GM18907 (cell line): ENCODE measurements around the gene ATXN7L1.

Source experiments
- ATAC-seq: cut with Tn5 transposase; IDR thresholded peaks from one replicate; pipeline ENCODE4 v1.9.1; 2021; ENCODE audit warnings: mild to moderate bottlenecking, moderate library complexity; ENCODE audit not compliant: unreplicated experiment

Gene ATXN7L1

GRCh38 chr7:105653441-105654005 is 222.9 kb downstream of the ATXN7L1 start:
- ATAC-seq, result no peak

DNA sequence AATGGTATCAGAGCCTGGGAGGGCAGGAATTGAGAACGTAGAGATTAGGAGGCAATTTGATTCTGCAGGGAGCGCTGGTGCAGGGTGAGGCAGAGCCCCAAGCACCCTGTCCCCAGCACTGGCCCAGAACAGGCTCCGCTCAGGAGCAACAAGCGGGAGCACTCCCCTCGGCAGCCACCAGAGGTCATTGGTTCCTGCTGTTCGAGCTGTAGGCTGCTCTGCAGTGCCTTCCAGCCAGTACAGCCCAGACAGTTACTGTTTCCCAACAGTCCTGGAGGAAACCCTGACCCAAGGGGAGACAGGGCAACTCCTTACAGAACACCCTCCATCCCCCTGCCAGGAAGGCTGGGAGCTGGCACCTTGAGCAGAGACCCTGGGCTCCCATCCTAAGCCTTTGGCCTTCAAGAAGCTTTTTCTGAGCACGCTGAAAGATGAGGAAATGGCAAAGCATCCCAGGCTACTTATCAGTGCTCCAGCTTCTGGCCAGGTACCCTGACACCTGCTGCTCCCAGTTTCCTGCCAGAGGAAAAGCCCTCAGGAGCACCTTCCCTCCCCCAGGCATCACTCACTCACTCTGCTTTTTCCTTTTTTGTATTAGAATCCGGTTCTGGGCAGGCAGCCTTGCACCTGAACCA is 223.9 kb downstream of the ATXN7L1 start:
- ATAC-seq, result peak; percentile 81

DNA sequence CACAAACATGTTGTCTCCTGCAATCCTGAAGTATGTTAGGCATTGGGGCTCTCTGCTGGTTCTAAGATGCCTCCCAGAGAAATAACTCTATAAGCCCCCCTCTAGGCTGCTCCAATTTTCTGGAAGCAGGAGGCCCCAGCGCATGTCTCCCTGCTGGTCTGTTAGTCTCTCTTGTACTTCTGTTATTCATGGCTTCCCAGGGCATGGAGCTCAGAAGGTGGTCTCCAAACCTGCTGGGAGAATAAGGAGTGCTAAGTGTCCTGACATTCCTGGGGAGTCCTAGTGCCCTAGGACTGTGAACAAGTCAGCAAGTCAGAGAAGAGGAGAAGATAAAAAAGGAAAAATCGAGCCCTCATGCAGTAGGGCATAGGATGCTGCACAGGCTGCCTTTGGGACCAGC is 224.6 kb downstream of the ATXN7L1 start:
- no peak for ATAC-seq

DNA sequence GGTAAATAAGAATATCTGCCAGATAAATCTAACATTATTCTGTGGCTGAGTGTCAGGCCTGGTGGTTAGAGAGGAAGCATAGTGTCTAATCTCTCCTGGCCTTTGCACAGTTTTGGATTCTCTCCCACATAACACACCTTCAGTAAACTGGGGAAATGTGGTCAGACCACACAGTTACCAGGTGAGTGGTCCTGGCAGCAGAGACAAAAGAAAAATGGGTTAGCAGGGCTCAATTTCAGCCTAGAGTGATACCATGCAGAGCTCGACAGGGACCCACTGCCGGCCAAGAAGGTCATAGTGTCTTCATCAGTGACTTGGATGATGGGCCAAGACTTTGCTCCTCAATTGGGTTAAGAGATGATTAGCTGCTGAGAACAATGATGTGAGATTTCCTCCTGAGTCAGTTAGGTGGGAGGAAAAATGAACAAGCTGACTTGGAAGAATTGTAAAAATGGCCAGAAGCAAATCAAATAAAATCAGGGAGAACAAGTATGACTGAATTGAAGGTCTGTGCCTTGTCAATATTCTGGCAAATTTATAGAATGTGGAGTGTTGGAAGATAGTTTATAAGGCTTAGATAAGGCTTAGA is 225.9 kb downstream of the ATXN7L1 start:
- ATAC-seq, result no peak

DNA sequence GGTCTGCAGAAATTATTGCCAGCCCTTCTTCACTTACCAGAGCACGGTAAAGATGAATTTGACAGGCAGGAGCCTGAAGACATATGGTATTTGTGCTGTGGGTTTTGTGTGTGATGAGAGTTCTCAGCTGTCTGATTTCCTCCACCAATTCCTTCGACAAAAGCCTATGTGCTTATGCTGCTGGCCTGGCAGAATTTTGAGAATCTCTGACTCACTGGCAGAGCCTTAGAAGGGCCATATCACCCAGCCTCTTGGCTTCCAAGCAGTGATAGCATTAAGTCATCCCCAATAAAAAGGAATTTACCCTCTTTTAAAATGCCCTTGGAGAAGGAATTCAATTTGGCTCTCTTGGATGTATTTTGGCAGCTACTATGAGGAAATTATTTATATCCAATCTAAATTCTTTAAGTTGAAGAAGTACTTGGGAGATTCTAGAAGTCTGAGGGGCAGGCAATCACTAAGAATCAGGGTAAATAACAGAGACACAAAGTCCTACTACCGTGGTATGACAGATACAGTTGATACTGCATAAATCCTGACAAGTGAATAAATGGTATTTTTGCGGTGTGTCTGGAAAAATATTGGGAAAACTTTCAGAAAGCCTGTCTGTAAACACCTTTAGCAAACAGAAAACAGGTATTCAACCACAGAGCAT is 226.5 kb downstream of the ATXN7L1 start:
- ATAC-seq, result no peak

DNA sequence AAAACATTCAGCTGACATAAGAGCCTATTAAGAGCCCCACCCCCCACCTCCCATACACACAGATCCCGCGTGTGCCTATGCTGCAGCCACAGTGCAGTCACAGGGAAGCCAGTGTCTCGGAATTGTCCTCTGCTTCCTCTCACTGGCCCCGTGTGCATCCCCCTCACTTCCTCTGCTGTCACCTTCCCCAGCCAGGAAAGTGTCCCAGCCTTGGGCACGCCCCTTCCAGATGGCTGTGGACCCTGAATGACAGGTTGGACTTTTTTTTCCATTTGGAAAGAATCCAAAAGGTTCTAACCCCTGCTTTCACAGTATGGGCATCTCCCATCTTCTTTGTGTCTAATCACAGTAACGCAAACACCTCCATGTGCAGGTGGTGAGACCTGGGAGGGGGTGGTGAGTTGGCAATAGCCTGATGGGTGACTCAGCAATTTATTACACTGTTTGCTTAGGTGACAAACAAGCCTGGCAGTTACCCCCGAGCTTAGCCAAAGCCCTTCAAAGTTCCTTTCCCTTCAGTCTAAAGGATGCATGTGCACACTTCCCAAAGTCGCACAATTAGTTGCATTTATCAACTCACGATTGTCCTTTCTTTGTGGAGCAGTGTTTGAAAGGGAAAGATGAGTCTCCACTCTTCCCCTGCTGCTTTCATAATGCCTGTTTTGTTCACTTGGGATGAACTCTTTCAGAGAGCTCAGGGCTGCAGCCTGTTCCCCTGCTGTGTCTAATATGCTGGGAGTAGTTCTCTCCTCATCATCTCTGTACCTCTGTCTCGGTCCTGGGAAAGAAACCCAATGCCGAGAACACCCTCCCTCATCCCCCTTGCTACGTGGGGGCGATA is 227.6 kb downstream of the ATXN7L1 start:
- ATAC-seq, result no peak

DNA sequence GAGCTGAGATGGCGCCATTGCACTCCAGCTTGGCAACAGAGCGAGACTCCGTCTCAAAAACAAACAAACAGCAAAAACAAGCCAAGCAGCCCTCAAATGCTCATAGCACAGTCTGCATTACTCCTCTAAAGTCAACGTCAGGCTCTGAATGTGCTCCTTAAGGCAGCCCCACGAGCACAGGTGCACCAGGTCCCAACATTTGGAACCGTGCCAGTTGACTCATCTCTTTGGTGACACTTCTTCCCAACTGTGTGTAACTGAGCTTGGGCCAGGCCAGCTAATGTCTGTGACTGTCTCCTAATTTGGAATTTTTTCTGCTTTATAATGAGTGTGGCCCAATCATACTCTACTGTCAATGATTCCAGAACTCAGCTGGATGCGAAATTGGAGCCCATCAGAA is 228.8 kb downstream of the ATXN7L1 start:
- no peak for ATAC-seq

GRCh38 chr7:105644937-105645336 is 231.5 kb downstream of the ATXN7L1 start:
- ATAC-seq, result no peak

DNA sequence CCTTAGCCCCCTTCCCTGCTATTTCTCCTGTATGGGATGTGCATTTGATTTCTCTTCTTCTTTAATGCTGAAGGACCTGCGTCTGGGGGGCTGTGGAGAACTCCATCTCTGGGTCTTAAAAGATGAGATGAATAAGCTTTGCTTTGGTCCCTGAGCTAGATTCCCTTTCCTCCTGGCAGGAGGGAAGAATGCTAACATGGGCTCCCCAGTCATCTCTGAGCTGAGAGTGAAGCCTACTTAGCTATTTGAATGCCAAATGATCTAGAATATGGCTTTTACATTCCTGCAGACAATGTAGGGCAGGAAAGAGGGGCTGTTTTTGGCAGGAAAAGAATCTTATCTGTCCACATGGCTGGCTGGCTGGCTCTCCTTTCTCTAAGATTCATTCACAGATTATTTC is 232.5 kb downstream of the ATXN7L1 start:
- ATAC-seq, result no peak

- no peak for ATAC-seq
Observed at GRCh38 chr7:105643384-105643783, 233.0 kb downstream of the ATXN7L1 start.

DNA sequence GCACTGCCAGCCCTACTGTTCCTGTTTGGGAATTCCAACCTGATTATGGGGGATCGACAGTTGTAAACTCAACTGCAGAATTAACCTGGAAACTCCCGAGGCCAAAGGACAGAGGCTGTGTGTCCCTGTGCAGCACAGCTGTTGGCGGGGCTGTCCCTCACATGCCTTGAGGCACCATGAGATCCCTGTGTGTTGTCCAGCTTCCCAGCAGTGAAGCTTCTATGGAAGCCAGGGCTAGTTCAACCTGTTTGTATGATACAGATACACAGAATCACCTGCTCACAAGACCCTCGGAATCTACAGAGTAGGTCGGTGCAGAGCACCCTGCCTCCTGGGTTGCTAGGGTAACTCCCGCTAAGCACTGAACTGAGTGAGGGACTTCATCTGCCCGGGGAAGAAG is 234.1 kb downstream of the ATXN7L1 start:
- ATAC-seq, result no peak

DNA sequence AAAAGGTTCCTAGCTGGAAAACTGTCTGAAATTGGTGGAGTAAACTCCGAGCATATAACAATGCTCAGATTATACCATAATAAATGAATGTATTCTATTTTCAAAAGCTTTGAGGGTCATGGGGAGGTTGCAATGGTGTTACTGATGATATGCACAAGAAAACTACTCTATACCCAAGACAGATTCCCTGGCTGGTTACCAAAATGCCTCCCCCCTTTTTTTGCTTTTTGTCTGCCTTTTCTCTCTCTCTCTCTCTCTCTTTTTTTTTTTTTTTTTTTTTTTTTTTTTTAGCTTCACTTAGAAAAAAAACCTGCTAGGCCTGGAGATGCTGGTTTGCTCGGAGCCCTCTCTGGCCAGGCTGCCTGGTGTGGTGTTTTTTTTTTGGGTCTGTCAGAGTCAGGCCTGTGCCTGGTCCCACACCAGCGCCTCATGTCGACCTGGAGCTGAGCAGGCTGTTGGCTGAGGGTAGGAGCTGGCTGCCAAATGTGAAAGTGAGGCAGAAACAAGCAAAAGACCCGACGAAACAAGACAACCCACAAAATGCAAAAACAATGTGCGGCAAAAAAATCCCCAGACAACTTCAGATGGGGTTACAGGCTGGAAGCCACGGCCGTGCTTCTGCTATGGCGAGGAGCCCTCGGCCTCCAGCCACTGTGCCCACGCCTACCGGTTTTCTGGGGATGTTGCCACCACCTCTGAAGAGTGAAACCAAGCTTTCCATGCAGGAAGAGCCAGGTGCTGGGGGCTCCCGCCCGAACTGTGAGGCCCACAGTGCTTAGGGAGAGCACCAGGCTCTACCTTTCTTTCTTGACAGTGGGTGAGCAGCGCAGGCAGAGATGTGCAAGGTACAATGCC is 235.2 kb downstream of the ATXN7L1 start:
- ATAC-seq, result no peak

GRCh38 chr7:105639667-105640493 is 236.5 kb downstream of the ATXN7L1 start:
- ATAC-seq, result no peak

DNA sequence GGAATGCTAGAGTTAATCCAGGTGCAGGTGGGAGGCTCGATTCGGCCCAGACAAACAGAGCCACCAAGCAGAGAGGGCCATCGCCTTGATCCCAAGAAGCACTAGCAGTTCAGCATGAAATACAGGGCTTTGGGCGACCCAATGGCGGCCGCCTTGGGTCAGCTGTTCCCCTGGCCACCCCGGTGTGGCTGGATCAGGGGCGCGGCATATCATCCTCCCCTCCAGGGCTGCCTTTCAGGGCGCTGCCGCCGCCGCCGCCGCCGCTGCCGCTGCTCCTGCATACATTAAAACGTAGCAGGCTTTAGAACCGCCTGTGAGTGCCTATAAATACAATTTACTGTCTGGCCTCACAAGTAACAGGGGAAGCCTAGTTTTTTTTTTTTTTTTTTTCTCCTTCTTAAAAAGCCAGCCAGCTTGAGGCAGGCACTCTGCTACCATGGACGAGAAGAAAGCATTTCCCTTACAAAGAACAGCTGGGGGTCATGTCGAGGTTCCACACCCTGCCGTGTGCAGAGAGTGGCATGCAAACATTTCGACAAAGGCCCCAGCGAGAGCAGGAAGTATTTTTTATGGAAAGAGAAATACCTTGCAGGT is 237.4 kb downstream of the ATXN7L1 start:
- ATAC-seq, result no peak

- ATAC-seq, result no peak
Observed at GRCh38 chr7:105638334-105638733, 238.1 kb downstream of the ATXN7L1 start.

- no peak for ATAC-seq
Observed at GRCh38 chr7:105637755-105638154, 238.6 kb downstream of the ATXN7L1 start.

DNA sequence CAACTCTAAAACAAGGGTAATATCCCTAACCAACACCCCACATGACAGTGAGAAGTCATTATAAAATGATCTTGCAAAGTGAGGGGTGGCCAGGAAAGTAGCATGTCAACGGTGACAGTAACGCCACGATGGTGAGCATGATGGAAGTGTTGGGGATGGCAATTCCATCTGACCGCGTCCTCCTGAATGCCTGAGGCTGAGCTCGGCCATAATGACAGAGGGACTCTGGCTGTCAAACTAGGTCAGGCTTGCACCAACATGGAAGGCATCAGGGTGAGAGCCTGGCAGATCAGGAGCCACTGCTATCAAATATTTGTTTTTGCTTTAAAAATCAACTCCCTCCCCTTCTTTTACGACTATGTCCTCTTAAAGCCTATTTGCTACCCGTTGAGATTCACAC is 239.4 kb downstream of the ATXN7L1 start:
- ATAC-seq, result no peak

DNA sequence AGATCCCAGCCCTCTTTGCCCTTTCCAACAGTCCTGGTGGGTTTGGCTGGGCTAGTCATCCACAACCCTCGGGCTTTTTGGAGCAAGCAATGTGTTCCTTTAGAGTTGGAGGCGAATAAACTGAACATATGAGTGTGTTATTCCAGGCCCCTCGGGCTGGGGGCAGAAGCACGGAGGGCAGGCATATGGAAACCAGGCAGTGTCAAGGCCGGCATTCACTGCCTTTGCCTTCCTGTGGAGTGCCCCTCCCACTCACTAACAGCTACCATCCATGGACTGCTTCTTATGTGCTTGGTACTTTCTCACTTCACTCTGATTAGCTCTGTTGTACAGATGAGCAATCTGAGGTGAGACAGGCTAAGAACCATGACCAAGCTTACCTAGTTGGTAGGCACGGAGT is 241.2 kb downstream of the ATXN7L1 start:
- ATAC-seq, result no peak

GRCh38 chr7:105625986-105626385 is 250.4 kb downstream of the ATXN7L1 start:
- ATAC-seq, result no peak
